ENCODE results near the gene CNEP1R1. TPM values are rescaled to one million over a fixed set of nuclear protein-coding genes. Genes with fewer than 3 reads are reported as not detected.

The CNEP1R1 gene
- total RNA-seq, 1 experiment from 2014 or later: 13.8 TPM

DNA sequence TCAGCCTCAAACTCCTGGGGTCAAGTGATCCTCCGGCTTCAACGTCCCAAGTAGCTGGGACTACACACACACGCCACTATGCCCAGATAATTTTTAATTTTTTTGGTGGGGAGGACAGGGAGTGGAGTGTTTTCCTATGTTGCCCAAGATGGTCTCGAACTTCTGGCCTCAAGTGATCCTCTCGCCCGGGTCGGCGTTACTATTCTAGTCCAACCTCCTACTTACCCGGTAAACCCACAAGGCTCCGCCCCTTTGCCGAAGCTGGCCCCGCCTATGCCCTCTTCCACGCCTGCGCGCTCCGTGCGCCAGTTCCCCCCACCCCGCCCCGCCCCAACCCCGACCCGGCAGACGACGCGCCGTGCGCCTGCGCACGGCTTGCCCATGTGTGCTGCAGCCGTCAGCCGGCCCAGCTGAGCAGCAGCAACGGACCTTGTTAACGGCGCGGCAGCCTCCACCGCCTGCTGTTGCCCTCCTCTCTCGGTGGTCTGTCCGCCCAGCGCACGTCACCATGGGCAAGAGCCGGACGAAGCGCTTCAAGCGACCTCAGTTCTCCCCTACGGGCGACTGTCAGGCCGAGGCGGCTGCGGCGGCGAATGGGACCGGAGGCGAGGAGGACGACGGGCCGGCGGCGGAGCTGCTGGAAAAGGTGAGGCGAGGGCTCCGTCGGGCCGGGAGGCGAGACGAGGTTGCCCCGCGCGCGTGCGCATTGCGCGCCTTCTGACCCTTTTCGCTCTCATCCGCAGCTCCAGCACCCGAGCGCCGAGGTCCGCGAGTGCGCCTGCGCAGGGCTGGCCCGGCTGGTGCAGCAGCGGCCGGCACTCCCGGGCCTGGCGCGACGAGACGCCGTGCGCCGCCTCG lies 40.8 kb downstream of the CNEP1R1 start, which contains the start of gene HEATR3 (continued):
- TF ChIP-seq, protein P1, sequence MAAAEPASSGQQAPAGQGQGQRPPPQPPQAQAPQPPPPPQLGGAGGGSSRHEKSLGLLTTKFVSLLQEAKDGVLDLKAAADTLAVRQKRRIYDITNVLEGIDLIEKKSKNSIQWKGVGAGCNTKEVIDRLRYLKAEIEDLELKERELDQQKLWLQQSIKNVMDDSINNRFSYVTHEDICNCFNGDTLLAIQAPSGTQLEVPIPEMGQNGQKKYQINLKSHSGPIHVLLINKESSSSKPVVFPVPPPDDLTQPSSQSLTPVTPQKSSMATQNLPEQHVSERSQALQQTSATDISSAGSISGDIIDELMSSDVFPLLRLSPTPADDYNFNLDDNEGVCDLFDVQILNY (CRISPR knock-in tag; IDR thresholded peaks at IDR 0.05): 0 out of 2 replicates have a peak, but pooled peaks have one; percentile 54
- TF ChIP-seq ZNF416 (CRISPR knock-in tag; IDR thresholded peaks at IDR 0.05): no peak
- TF ChIP-seq, protein P2, sequence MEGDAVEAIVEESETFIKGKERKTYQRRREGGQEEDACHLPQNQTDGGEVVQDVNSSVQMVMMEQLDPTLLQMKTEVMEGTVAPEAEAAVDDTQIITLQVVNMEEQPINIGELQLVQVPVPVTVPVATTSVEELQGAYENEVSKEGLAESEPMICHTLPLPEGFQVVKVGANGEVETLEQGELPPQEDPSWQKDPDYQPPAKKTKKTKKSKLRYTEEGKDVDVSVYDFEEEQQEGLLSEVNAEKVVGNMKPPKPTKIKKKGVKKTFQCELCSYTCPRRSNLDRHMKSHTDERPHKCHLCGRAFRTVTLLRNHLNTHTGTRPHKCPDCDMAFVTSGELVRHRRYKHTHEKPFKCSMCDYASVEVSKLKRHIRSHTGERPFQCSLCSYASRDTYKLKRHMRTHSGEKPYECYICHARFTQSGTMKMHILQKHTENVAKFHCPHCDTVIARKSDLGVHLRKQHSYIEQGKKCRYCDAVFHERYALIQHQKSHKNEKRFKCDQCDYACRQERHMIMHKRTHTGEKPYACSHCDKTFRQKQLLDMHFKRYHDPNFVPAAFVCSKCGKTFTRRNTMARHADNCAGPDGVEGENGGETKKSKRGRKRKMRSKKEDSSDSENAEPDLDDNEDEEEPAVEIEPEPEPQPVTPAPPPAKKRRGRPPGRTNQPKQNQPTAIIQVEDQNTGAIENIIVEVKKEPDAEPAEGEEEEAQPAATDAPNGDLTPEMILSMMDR (IDR thresholded peaks at IDR 0.05): no peak
- TF ChIP-seq EMX1 (CRISPR knock-in tag; IDR thresholded peaks at IDR 0.05): no peak
- TF ChIP-seq, protein P3, sequence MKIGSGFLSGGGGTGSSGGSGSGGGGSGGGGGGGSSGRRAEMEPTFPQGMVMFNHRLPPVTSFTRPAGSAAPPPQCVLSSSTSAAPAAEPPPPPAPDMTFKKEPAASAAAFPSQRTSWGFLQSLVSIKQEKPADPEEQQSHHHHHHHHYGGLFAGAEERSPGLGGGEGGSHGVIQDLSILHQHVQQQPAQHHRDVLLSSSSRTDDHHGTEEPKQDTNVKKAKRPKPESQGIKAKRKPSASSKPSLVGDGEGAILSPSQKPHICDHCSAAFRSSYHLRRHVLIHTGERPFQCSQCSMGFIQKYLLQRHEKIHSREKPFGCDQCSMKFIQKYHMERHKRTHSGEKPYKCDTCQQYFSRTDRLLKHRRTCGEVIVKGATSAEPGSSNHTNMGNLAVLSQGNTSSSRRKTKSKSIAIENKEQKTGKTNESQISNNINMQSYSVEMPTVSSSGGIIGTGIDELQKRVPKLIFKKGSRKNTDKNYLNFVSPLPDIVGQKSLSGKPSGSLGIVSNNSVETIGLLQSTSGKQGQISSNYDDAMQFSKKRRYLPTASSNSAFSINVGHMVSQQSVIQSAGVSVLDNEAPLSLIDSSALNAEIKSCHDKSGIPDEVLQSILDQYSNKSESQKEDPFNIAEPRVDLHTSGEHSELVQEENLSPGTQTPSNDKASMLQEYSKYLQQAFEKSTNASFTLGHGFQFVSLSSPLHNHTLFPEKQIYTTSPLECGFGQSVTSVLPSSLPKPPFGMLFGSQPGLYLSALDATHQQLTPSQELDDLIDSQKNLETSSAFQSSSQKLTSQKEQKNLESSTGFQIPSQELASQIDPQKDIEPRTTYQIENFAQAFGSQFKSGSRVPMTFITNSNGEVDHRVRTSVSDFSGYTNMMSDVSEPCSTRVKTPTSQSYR (CRISPR knock-in tag; IDR thresholded peaks at IDR 0.05): 0 out of 2 replicates have a peak, but pooled peaks have one; percentile 56
- no peak for TF ChIP-seq SOX15 (CRISPR knock-in tag; IDR thresholded peaks at IDR 0.05)
- TF ChIP-seq NFE2L1 (CRISPR knock-in tag; IDR thresholded peaks at IDR 0.05): no peak
- no peak for TF ChIP-seq ELF4 (CRISPR knock-in tag; IDR thresholded peaks at IDR 0.05; ENCODE audit: low read depth)
- no peak for TF ChIP-seq ATF1 (CRISPR knock-in tag; IDR thresholded peaks at IDR 0.05)
- no peak for TF ChIP-seq ZNF138 (CRISPR knock-in tag; conservative IDR thresholded peaks at IDR 0.05)
- TF ChIP-seq, protein P4, sequence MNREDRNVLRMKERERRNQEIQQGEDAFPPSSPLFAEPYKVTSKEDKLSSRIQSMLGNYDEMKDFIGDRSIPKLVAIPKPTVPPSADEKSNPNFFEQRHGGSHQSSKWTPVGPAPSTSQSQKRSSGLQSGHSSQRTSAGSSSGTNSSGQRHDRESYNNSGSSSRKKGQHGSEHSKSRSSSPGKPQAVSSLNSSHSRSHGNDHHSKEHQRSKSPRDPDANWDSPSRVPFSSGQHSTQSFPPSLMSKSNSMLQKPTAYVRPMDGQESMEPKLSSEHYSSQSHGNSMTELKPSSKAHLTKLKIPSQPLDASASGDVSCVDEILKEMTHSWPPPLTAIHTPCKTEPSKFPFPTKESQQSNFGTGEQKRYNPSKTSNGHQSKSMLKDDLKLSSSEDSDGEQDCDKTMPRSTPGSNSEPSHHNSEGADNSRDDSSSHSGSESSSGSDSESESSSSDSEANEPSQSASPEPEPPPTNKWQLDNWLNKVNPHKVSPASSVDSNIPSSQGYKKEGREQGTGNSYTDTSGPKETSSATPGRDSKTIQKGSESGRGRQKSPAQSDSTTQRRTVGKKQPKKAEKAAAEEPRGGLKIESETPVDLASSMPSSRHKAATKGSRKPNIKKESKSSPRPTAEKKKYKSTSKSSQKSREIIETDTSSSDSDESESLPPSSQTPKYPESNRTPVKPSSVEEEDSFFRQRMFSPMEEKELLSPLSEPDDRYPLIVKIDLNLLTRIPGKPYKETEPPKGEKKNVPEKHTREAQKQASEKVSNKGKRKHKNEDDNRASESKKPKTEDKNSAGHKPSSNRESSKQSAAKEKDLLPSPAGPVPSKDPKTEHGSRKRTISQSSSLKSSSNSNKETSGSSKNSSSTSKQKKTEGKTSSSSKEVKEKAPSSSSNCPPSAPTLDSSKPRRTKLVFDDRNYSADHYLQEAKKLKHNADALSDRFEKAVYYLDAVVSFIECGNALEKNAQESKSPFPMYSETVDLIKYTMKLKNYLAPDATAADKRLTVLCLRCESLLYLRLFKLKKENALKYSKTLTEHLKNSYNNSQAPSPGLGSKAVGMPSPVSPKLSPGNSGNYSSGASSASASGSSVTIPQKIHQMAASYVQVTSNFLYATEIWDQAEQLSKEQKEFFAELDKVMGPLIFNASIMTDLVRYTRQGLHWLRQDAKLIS (CRISPR knock-in tag; IDR thresholded peaks at IDR 0.05; ENCODE audit: borderline replicate concordance): no peak
- TF ChIP-seq JUN (CRISPR knock-in tag; IDR thresholded peaks at IDR 0.05): no peak
- TF ChIP-seq, protein P5, sequence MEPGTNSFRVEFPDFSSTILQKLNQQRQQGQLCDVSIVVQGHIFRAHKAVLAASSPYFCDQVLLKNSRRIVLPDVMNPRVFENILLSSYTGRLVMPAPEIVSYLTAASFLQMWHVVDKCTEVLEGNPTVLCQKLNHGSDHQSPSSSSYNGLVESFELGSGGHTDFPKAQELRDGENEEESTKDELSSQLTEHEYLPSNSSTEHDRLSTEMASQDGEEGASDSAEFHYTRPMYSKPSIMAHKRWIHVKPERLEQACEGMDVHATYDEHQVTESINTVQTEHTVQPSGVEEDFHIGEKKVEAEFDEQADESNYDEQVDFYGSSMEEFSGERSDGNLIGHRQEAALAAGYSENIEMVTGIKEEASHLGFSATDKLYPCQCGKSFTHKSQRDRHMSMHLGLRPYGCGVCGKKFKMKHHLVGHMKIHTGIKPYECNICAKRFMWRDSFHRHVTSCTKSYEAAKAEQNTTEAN (CRISPR knock-in tag; IDR thresholded peaks at IDR 0.05): 0 out of 2 replicates have a peak, but pooled peaks have one; percentile 26
- TF ChIP-seq, protein P6, sequence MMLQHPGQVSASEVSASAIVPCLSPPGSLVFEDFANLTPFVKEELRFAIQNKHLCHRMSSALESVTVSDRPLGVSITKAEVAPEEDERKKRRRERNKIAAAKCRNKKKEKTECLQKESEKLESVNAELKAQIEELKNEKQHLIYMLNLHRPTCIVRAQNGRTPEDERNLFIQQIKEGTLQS (CRISPR knock-in tag; conservative IDR thresholded peaks at IDR 0.05): no peak
- TF ChIP-seq, protein P7, sequence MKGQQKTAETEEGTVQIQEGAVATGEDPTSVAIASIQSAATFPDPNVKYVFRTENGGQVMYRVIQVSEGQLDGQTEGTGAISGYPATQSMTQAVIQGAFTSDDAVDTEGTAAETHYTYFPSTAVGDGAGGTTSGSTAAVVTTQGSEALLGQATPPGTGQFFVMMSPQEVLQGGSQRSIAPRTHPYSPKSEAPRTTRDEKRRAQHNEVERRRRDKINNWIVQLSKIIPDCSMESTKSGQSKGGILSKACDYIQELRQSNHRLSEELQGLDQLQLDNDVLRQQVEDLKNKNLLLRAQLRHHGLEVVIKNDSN (CRISPR knock-in tag; IDR thresholded peaks at IDR 0.05): 0 out of 2 replicates have a peak, but pooled peaks have one; percentile 46

All from WTC11 (cell line).